Measurements from ENCODE around the gene SLC25A23.

Gene SLC25A23

DNA sequence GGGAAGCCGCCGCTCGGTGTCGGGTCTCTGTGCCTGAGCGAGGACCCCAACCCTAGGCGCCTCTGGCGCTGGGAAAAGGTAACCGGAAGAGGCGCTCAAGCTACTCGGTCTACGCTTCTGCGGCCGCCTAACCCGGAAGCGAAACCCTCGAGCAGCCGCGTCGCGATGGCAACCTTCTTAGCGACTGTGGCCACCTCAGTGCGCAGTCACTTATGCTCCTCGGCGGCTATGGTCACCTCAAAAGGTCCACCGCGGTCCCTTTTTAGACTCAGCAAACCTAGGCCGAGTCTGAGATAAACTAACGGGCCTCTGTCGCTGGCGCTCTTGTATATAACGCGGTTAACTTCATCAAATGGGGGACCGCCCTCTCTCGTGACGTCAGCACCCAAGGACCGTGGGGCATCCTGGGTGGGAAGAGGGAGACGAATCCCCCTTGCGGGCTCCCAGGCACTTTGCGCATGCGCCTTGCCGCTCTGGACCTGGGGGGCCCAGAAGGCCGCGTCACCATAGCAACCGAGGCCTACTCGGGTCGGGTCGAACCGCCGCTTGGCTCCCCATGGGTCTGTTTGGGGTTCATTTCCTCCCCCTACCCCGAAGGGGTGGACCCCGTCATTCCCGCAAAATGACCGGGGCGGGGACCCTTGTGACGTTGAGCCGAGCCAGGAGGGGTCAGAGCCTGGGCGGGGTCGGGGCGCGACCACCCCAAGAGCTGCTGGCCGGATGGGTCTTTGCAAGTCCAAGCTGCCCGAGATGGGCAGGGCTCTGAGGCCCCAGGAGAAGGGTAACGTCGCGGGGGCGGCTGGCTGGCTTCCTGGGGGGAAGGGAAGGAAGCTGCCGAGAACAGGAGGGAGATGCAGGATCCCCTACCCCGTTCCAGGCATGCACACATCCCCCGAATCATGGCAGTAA is 66.3 kb downstream of the SLC25A23 start, which contains the start of gene GTF2F1:
GTF2F1 (minus strand) TSS at position 91 of the 909 bp plus-strand sequence. CDS start 169 bp downstream, outside the sequence.
- TF ChIP-seq SIN3A (IDR thresholded peaks at IDR 0.05; ENCODE audit: borderline replicate concordance, insufficient read depth, low read length) = peak; percentile 78; the same call in 1 of the 2 replicates
- peak; percentile 48; the same call in 1 of the 2 replicates for TF ChIP-seq TAF1 (IDR thresholded peaks at IDR 0.05; ENCODE audit: borderline replicate concordance, insufficient read depth, low read length)
- peak; percentile 61; the same call in 1 of the 2 replicates for TF ChIP-seq POLR2AphosphoS5 (IDR thresholded peaks at IDR 0.05; ENCODE audit: low read depth, low read length)
- TF ChIP-seq FOXP2 (optimal IDR thresholded peaks at IDR 0.05; ENCODE audit: borderline replicate concordance, extremely low read depth, extremely low read length, insufficient read depth) = peak; percentile 68
- TF ChIP-seq, protein P1, sequence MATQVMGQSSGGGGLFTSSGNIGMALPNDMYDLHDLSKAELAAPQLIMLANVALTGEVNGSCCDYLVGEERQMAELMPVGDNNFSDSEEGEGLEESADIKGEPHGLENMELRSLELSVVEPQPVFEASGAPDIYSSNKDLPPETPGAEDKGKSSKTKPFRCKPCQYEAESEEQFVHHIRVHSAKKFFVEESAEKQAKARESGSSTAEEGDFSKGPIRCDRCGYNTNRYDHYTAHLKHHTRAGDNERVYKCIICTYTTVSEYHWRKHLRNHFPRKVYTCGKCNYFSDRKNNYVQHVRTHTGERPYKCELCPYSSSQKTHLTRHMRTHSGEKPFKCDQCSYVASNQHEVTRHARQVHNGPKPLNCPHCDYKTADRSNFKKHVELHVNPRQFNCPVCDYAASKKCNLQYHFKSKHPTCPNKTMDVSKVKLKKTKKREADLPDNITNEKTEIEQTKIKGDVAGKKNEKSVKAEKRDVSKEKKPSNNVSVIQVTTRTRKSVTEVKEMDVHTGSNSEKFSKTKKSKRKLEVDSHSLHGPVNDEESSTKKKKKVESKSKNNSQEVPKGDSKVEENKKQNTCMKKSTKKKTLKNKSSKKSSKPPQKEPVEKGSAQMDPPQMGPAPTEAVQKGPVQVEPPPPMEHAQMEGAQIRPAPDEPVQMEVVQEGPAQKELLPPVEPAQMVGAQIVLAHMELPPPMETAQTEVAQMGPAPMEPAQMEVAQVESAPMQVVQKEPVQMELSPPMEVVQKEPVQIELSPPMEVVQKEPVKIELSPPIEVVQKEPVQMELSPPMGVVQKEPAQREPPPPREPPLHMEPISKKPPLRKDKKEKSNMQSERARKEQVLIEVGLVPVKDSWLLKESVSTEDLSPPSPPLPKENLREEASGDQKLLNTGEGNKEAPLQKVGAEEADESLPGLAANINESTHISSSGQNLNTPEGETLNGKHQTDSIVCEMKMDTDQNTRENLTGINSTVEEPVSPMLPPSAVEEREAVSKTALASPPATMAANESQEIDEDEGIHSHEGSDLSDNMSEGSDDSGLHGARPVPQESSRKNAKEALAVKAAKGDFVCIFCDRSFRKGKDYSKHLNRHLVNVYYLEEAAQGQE (IDR thresholded peaks at IDR 0.05; ENCODE audit: insufficient read depth in 1 of 2, low read depth in 2 of 2, low read length in 2 of 2) = no peak

DNA sequence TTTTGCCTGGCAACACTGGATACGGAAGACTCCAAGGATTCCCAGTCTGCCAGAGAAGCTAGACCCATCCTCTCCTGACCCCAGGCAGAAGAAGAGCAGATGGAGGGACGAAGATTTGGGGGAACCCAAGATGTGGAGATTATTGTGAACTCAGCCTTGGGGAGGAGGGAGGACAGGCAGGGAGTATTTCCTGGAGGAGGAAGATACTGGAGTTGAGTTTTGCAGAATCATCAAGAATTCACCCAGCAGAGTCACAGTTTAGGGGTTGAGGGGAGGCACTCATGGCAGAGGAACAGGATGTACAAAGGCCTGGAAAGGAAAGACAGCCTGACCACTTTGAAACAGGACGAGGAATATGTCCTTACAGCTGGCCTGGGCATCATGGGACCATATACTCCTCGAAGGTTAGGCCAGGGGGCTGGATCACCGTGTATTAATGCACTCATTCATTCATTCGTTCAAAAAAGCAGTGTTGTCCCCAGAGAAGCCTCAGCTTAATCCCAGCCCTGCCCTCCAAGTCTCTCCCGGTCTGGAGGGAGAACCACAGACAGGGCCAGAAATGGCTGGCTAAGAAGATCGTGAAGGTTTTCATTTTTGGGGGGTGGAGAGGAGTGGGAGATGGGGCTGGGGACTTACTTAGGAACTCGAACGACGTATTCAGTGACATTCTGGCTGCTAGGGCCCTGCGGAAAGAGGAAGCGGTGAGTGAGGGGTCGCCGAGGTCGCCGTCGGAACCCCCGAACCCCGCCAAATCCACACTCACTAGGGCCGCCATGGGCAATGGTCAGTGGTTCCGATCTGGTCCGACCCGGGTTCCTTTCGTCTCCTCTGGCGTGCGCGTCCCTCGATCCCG is 67.1 kb downstream of the SLC25A23 start:
- TF ChIP-seq TAF1 (IDR thresholded peaks at IDR 0.05; ENCODE audit: borderline replicate concordance, insufficient read depth, low read length) = no peak
- TF ChIP-seq FOXP2 (optimal IDR thresholded peaks at IDR 0.05; ENCODE audit: borderline replicate concordance, extremely low read depth, extremely low read length, insufficient read depth) = no peak
- TF ChIP-seq, protein P1 (IDR thresholded peaks at IDR 0.05; ENCODE audit: insufficient read depth in 1 of 2, low read depth in 2 of 2, low read length in 2 of 2) = no peak
- TF ChIP-seq SIN3A (IDR thresholded peaks at IDR 0.05; ENCODE audit: borderline replicate concordance, insufficient read depth, low read length) = no peak
- TF ChIP-seq POLR2AphosphoS5 (IDR thresholded peaks at IDR 0.05; ENCODE audit: low read depth, low read length) = no peak

Measured in PFSK-1 (cell line).